ENCODE data around the gene RAB44.
"Not testable (repeated sequence)": the region's sequence is repeated elsewhere in the genome, so short reads cannot be mapped to it uniquely, and the experiment has no call there.

Gene RAB44

GRCh38 chr6:36717871-36718540 is 20.4 kb downstream of the RAB44 start:
- intact Hi-C loops (cut with micrococcal nuclease): no loop called here
- no peaks in the 10 kb centered on the region for H3K9me3 Mint-ChIP-seq
- H3K4me3 Mint-ChIP-seq: no peak overlapping the region
- H3K27me3 Mint-ChIP-seq: no peaks in the 10 kb centered on the region
- H3K27ac Mint-ChIP-seq: no peak overlapping the region
- H3K4me1 Mint-ChIP-seq (ENCODE audit: low read depth): peaks cover 6% of the 10 kb centered on the region
- H3K36me3 Mint-ChIP-seq (ENCODE audit: low read depth): peaks cover 5% of the 10 kb centered on the region

GRCh38 chr6:36718560-36718959 is 20.9 kb downstream of the RAB44 start:
- Mint-ChIP-seq H3K36me3 (ENCODE audit: low read depth) (peaks cover 5% of the 10 kb centered on the region), H3K4me3 (no peak overlapping the region), H3K9me3 (no peaks in the 10 kb centered on the region), H3K27ac (no peak overlapping the region), H3K27me3 (no peaks in the 10 kb centered on the region), H3K4me1 (ENCODE audit: low read depth) (peaks cover 6% of the 10 kb centered on the region)
- intact Hi-C loops (cut with micrococcal nuclease): no loop called here

GRCh38 chr6:36719126-36719525 is 21.5 kb downstream of the RAB44 start:
- H3K27ac Mint-ChIP-seq: no peak overlapping the region
- H3K4me3 Mint-ChIP-seq: no peak overlapping the region
- intact Hi-C loops (cut with micrococcal nuclease): no loop called here
- no peaks in the 10 kb centered on the region for H3K9me3 Mint-ChIP-seq
- H3K36me3 Mint-ChIP-seq (ENCODE audit: low read depth): peaks cover 5% of the 10 kb centered on the region
- peaks cover 6% of the 10 kb centered on the region for H3K4me1 Mint-ChIP-seq (ENCODE audit: low read depth)
- no peaks in the 10 kb centered on the region for H3K27me3 Mint-ChIP-seq

GRCh38 chr6:36720251-36721141 is 22.9 kb downstream of the RAB44 start:
- H3K9me3 Mint-ChIP-seq: no peaks in the 10 kb centered on the region

GRCh38 chr6:36721369-36722140 is 23.9 kb downstream of the RAB44 start:
- H3K4me1 Mint-ChIP-seq (ENCODE audit: low read depth): peaks cover 16% of the 10 kb centered on the region
- no peak overlapping the region for H3K4me3 Mint-ChIP-seq
- intact Hi-C loops (cut with micrococcal nuclease): no loop called here
- H3K36me3 Mint-ChIP-seq (ENCODE audit: low read depth): peaks cover 5% of the 10 kb centered on the region
- H3K9me3 Mint-ChIP-seq: no peaks in the 10 kb centered on the region
- no peaks in the 10 kb centered on the region for H3K27me3 Mint-ChIP-seq
- peak overlapping the region; percentile 18 for H3K27ac Mint-ChIP-seq

More at GRCh38 chr6:36720251-36721141, 22.9 kb downstream of the RAB44 start:
- no peak overlapping the region for H3K27ac Mint-ChIP-seq
- peaks cover 11% of the 10 kb centered on the region for H3K4me1 Mint-ChIP-seq (ENCODE audit: low read depth)
- peaks cover 5% of the 10 kb centered on the region for H3K36me3 Mint-ChIP-seq (ENCODE audit: low read depth)
- no peaks in the 10 kb centered on the region for H3K27me3 Mint-ChIP-seq
- intact Hi-C loops (cut with micrococcal nuclease): no loop called here
- H3K4me3 Mint-ChIP-seq: no peak overlapping the region

GRCh38 chr6:36722365-36722764 is 24.7 kb downstream of the RAB44 start:
- Mint-ChIP-seq H3K36me3 (ENCODE audit: low read depth) (peaks cover 5% of the 10 kb centered on the region), H3K4me1 (ENCODE audit: low read depth) (peaks cover 21% of the 10 kb centered on the region), H3K4me3 (no peak overlapping the region), H3K27ac (peak overlapping the region; percentile 18), H3K9me3 (no peaks in the 10 kb centered on the region), H3K27me3 (no peaks in the 10 kb centered on the region)
- intact Hi-C loops (cut with micrococcal nuclease): no loop called here

GRCh38 chr6:36722879-36723278 is 25.3 kb downstream of the RAB44 start:
- Mint-ChIP-seq H3K4me3 (no peak overlapping the region), H3K4me1 (ENCODE audit: low read depth) (peaks cover 26% of the 10 kb centered on the region), H3K36me3 (ENCODE audit: low read depth) (peaks cover 4% of the 10 kb centered on the region), H3K27ac (no peak overlapping the region), H3K9me3 (no peaks in the 10 kb centered on the region), H3K27me3 (no peaks in the 10 kb centered on the region)
- intact Hi-C loops (cut with micrococcal nuclease): no loop called here

- H3K27me3 Mint-ChIP-seq; H3K9me3 Mint-ChIP-seq; intact Hi-C loops (cut with micrococcal nuclease); H3K27ac Mint-ChIP-seq; H3K36me3 Mint-ChIP-seq (ENCODE audit: low read depth); H3K4me3 Mint-ChIP-seq: not testable (repeated sequence)
- peaks cover 37% of the 10 kb centered on the region for H3K4me1 Mint-ChIP-seq (ENCODE audit: low read depth)
Measured at GRCh38 chr6:36723992-36724391, 26.4 kb downstream of the RAB44 start.

- Mint-ChIP-seq H3K4me1 (ENCODE audit: low read depth) (peaks cover 43% of the 10 kb centered on the region), H3K4me3 (no peak overlapping the region), H3K27me3 (no peaks in the 10 kb centered on the region), H3K9me3 (no peaks in the 10 kb centered on the region), H3K36me3 (ENCODE audit: low read depth) (no peaks in the 10 kb centered on the region), H3K27ac (peak overlapping the region; percentile 22)
- intact Hi-C loops (cut with micrococcal nuclease): loop anchor here (5.0 kb wide), 1 partner anchor 32 kb away; no protein-coding TSS in a partner anchor
Measured at GRCh38 chr6:36724514-36725390, 27.1 kb downstream of the RAB44 start.

GRCh38 chr6:36725581-36725980 is 28.0 kb downstream of the RAB44 start:
- Mint-ChIP-seq H3K27me3 (no peaks in the 10 kb centered on the region), H3K4me3 (no peak overlapping the region), H3K27ac (peak overlapping the region; percentile 22), H3K36me3 (ENCODE audit: low read depth) (no peaks in the 10 kb centered on the region), H3K9me3 (no peaks in the 10 kb centered on the region), H3K4me1 (ENCODE audit: low read depth) (peaks cover 42% of the 10 kb centered on the region)
- intact Hi-C loops (cut with micrococcal nuclease): loop anchor here (5.0 kb wide), 1 partner anchor 33 kb away; no protein-coding TSS in a partner anchor

- Mint-ChIP-seq H3K4me1 (ENCODE audit: low read depth) (peaks cover 37% of the 10 kb centered on the region), H3K27me3 (no peaks in the 10 kb centered on the region), H3K36me3 (ENCODE audit: low read depth) (no peaks in the 10 kb centered on the region), H3K9me3 (no peaks in the 10 kb centered on the region), H3K4me3 (no peak overlapping the region), H3K27ac (no peak overlapping the region)
- intact Hi-C loops (cut with micrococcal nuclease): loop anchor here (2.0 to 5.0 kb wide), 2 partner anchors 29 to 35 kb away; no protein-coding TSS in a partner anchor
Measured at GRCh38 chr6:36727505-36728021, 29.9 kb downstream of the RAB44 start.

GRCh38 chr6:36728289-36729160 is 30.9 kb downstream of the RAB44 start:
- Mint-ChIP-seq H3K4me1 (ENCODE audit: low read depth) (peaks cover 37% of the 10 kb centered on the region), H3K27me3 (no peaks in the 10 kb centered on the region), H3K27ac (peak overlapping the region; percentile 47), H3K36me3 (ENCODE audit: low read depth) (no peaks in the 10 kb centered on the region), H3K9me3 (no peaks in the 10 kb centered on the region), H3K4me3 (no peak overlapping the region)
- intact Hi-C loops (cut with micrococcal nuclease): loop anchor here (5.0 kb wide), 1 partner anchor 36 kb away; no protein-coding TSS in a partner anchor
